ENCODE results near the gene FGB.
A peak's percentile ranks its signal among the peaks of the same experiment; 100 is the strongest.

The FGB gene

GRCh38 chr4:154551872-154552686, 10.7 kb upstream of the FGB start:
- DNase-seq (ENCODE audit: low read depth) = peak; percentile 62
- TF ChIP-seq, protein P1, sequence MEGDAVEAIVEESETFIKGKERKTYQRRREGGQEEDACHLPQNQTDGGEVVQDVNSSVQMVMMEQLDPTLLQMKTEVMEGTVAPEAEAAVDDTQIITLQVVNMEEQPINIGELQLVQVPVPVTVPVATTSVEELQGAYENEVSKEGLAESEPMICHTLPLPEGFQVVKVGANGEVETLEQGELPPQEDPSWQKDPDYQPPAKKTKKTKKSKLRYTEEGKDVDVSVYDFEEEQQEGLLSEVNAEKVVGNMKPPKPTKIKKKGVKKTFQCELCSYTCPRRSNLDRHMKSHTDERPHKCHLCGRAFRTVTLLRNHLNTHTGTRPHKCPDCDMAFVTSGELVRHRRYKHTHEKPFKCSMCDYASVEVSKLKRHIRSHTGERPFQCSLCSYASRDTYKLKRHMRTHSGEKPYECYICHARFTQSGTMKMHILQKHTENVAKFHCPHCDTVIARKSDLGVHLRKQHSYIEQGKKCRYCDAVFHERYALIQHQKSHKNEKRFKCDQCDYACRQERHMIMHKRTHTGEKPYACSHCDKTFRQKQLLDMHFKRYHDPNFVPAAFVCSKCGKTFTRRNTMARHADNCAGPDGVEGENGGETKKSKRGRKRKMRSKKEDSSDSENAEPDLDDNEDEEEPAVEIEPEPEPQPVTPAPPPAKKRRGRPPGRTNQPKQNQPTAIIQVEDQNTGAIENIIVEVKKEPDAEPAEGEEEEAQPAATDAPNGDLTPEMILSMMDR (IDR thresholded peaks at IDR 0.05; ENCODE audit: control insufficient read depth, extremely low read depth, insufficient read depth) = peak; percentile 81
- no peak overlapping the region for H3K4me3 ChIP-seq (ENCODE audit: low read depth, low read length)

- TF ChIP-seq, protein P1 (IDR thresholded peaks at IDR 0.05; ENCODE audit: control insufficient read depth, extremely low read depth, insufficient read depth) = no peak
- H3K4me3 ChIP-seq (ENCODE audit: low read depth, low read length) = no peak overlapping the region
- DNase-seq (ENCODE audit: low read depth) = no peak
Observed at GRCh38 chr4:154559141-154559493, 3.7 kb upstream of the FGB start.

- TF ChIP-seq, protein P1 (IDR thresholded peaks at IDR 0.05; ENCODE audit: control insufficient read depth, extremely low read depth, insufficient read depth) = peak; percentile 84
- peak; percentile 28 for DNase-seq (ENCODE audit: low read depth)
- no peak overlapping the region for H3K4me3 ChIP-seq (ENCODE audit: low read depth, low read length)
Observed at GRCh38 chr4:154559494-154560418, 3.1 kb upstream of the FGB start.

DNA sequence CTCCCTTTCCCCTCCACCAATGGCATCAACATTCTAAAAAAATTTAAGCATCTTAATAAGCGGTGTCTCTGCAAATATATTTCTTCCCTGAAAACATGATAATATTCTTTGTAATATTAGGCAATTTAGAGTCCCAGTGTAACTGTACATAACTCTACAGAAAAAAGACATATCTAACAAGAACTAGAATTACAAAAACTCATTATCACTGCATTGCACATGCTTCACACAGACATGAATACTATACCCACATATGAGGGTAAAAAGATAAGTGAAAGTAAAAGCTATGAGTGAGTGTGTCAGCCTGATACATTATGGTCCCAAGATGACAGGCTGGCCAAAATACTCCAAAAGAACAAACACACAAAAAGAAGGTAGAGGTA, 2.4 kb upstream of the FGB start:
- H3K4me3 ChIP-seq (ENCODE audit: low read depth, low read length) = no peak overlapping the region
- no peak for DNase-seq (ENCODE audit: low read depth)
- TF ChIP-seq, protein P1 (IDR thresholded peaks at IDR 0.05; ENCODE audit: control insufficient read depth, extremely low read depth, insufficient read depth) = no peak

DNA sequence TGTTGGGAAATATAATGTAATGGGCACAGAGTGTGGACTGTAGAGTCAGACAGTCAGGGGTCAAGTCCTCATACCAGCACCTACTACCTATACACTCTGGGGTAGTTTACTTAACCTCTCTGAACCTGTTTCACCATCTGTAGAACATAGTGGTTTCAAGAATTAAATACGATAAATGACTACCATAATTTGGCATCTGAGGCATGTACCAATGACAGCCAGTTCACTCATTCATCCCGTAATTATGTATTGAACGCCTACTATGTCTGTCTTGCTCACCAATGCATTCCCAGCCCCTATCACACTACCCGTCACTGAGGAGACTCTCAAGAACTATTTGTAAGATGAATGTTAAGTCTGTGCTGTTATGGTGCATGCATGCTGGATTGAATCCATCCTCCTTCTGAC, 2.0 kb upstream of the FGB start:
- TF ChIP-seq, protein P1 (IDR thresholded peaks at IDR 0.05; ENCODE audit: control insufficient read depth, extremely low read depth, insufficient read depth) = no peak
- H3K4me3 ChIP-seq (ENCODE audit: low read depth, low read length) = no peak overlapping the region
- no peak for DNase-seq (ENCODE audit: low read depth)

- TF ChIP-seq, protein P1 (IDR thresholded peaks at IDR 0.05; ENCODE audit: control insufficient read depth, extremely low read depth, insufficient read depth) = no peak
- no peak overlapping the region for H3K4me3 ChIP-seq (ENCODE audit: low read depth, low read length)
Observed at GRCh38 chr4:154564311-154564710, 1.5 kb downstream of the FGB start.

More at GRCh38 chr4:154564311-154564710, 1.5 kb downstream of the FGB start:
- DNase-seq (ENCODE audit: low read depth) = no peak

Measured in LNCaP clone FGC (cell line).